LNCaP clone FGC (cell line): ENCODE measurements around the gene ERCC6L2.

ENCODE experiments used
- DNase-seq: peaks from one replicate; pipeline ENCODE4 v3.0.0-alpha.2; 2011; ENCODE audit warnings: low read depth
- H3K4me3 ChIP-seq: 2 replicates; pipeline ENCODE4 v1.5.1; 2011; ENCODE audit warnings: mild to moderate bottlenecking, low read depth, low read length, control low read depth
- TF ChIP-seq, protein P1 (sequence below): IDR thresholded peaks from 2 replicates; pipeline ENCODE4 v1.5.1; 2012; ENCODE audit warnings: mild to moderate bottlenecking; ENCODE audit not compliant: control insufficient read depth, insufficient read depth; ENCODE audit errors: extremely low read depth

Gene ERCC6L2

DNA sequence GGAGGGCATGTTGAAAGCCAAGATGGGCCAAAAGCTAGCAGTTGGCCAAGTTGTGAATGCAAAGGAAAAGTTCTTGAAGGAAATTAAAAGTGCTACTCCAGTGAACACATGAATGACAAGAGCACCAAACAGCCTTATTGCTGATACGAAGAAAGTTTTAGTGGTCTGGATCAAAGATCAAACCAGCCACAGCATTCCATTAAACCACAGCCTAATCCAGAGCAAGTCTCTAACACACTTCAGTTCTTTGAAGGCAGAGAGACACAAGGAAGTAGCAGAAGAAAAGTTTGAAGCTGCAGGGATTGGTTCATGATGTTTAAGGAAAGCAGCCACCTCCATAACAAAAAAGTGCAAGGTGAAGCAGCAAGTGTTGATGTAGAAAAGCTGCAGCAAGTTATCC, 71.6 kb downstream of the ERCC6L2 start:
- TF ChIP-seq, protein P1, sequence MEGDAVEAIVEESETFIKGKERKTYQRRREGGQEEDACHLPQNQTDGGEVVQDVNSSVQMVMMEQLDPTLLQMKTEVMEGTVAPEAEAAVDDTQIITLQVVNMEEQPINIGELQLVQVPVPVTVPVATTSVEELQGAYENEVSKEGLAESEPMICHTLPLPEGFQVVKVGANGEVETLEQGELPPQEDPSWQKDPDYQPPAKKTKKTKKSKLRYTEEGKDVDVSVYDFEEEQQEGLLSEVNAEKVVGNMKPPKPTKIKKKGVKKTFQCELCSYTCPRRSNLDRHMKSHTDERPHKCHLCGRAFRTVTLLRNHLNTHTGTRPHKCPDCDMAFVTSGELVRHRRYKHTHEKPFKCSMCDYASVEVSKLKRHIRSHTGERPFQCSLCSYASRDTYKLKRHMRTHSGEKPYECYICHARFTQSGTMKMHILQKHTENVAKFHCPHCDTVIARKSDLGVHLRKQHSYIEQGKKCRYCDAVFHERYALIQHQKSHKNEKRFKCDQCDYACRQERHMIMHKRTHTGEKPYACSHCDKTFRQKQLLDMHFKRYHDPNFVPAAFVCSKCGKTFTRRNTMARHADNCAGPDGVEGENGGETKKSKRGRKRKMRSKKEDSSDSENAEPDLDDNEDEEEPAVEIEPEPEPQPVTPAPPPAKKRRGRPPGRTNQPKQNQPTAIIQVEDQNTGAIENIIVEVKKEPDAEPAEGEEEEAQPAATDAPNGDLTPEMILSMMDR: no peak
- H3K4me3 ChIP-seq: no peak overlapping the region
- DNase-seq: no peak

DNA sequence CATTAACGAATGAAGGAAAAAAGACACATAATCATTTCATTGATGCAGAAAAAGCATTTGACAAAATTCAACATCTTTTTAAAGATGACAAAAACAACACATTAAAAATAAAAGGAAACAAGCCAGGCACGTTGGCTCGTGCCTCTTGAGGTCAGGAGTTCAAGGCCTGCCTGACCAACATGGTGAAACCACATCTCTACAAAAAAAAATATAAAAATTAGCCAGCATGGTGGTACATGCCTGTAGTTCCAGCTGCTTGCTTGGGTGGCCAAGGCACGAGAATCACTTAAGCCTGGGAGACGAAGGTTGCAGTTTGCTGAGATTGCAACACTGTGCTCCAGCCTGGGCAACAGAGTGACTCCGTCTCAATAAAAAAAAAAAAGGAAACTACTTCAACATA, 77.0 kb downstream of the ERCC6L2 start:
- no peak overlapping the region for H3K4me3 ChIP-seq
- no peak for DNase-seq
- TF ChIP-seq, protein P1: no peak

DNA sequence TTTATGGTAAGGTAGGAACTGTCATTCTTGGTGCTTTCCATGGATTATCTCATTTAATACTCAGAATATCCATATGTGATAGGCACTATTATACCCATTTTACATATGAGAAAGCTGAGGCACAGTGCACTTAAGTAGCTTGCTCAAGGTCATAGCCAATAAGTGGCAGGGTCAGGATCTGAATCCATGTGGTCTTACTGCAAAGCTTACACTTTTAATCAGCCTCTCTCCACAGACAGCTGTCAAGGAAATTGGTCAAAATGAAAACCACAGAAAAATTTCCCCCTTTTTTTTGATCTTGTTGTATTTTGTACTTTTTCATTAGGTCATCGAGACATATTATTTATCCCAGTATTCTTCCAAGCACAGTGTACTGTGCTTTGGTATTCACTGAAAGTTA, 78.5 kb downstream of the ERCC6L2 start:
- TF ChIP-seq, protein P1: no peak
- no peak for DNase-seq

DNA sequence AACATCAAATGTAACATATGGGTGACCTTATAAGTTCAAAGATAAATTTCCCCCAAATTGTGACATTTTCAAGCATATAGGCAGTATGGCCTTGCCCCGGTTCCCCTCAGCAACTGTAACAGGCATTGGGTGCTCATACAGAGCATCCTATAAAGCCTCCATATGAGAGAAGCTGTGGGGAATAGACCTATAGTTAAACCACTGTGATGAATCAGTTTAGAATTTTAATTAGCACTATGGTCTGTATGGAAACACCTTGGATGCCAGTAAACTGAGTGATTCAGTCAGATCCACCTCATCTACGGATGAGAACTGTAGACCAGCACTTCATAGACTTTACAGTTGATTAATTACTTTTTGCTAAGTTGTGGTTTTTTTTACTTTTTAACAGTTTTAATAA, 79.4 kb downstream of the ERCC6L2 start:
- no peak overlapping the region for H3K4me3 ChIP-seq
- no peak for DNase-seq
- TF ChIP-seq, protein P1: no peak

More for the DNA sequence above, 78.5 kb downstream of the ERCC6L2 start:
- H3K4me3 ChIP-seq: no peak overlapping the region

DNA sequence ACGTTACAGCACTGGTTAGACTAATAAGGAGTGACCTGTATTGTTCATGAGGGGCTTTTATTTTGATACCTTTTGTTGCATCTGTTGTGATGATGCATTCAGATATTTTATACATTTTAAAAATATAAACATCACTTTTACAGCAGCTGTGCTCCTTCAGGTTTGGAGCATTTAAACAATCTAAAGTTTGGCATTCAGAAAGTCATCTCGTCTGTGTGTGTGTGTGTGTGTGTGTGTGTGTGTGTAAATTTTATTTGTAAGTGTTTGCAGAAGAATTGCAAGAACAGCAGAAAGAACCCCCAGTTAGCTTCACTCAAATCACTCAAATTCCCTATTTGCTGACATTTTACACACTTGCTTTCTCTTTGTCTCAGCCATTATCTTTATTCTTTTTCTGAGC, 87.4 kb downstream of the ERCC6L2 start:
- TF ChIP-seq, protein P1: no peak
- no peak overlapping the region for H3K4me3 ChIP-seq
- no peak for DNase-seq

DNA sequence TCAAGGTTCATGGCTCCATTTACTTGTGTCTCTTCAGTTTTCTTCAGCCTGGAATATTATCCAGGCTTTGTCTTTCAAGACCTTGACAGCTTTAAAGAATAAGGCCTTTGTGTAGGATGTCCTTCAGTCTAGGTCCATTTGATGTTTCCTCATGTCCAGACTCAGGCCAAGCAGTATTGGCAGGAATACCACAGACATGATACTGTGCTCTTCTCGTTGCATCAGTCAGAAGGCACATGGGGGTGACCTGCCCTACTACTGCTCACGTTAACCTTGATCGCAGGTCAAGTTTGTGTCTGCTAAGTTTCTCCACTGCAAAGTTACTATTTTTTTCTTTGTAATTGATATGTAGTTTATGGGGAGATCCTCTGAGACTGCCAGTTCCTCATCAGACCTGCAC, 88.2 kb downstream of the ERCC6L2 start:
- H3K4me3 ChIP-seq: no peak overlapping the region
- TF ChIP-seq, protein P1: no peak
- no peak for DNase-seq

DNA sequence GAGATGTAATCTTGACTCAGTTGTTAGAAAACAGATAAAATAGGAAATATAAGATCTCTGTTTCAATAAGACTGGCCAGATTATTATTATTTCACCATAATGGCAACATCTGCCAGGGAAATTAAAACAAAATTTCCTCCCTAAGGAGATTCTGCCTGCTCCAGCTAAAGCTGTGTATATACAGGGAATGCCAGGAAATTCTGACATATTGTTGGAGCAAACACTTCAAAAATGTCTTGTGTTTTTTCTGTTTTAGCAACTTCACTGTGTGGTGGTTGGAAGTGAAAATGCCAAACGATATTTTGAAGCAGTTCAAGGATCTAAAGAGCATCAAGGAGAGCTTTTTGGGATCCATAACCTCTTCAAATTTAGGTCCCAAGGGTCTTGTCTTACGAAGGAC, 90.8 kb downstream of the ERCC6L2 start:
- H3K4me3 ChIP-seq: no peak overlapping the region
- DNase-seq: no peak
- TF ChIP-seq, protein P1: no peak
